ENCODE data around the gene FRYL. TPM values are rescaled to one million over a fixed set of nuclear protein-coding genes. Genes with fewer than 3 reads are reported as not detected.

Gene FRYL
- total RNA-seq, 1 experiment from 2014 or later = 47.7 TPM

DNA sequence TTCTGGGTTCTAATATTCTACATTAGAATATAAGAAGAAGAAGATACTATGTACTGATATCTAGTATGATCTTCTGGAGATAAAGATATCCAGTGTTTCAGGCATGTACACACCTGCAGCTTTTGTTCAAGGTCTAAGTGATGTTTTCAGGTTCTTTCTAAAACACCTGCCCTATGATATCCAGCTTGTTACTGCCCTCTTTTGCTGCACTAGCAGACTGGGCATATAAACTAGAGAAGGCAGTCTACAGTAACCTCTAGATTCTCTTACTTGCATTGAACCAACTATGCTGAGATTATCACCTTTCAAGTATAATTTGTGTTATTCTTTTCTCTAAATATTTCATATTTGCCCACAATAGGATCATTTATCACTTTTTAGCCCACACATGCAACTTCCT lies 1.9 kb upstream of the FRYL start:
- DNase-seq (ENCODE audit: low read depth, low spot score) (no peak), ATAC-seq (no peak)
- H4K20me1 ChIP-seq (ENCODE audit: insufficient read depth) = no peaks in the 10 kb centered on the region; the same call in 1 of the 2 replicates
- no peak overlapping the region for H3K9ac ChIP-seq (ENCODE audit: low read length)
- H3K4me3 ChIP-seq (replicated peaks in 1 of 2; ENCODE audit: low read depth in 1 of 2, low read length in 2 of 2) = no peak overlapping the region
- no peak overlapping the region for H3K27ac ChIP-seq (ENCODE audit: low read depth, low read length)
- H3K4me2 ChIP-seq (ENCODE audit: low read length) = no peak overlapping the region
- ChIA-PET POLR2A (no interaction called here), RAD21 (ENCODE audit: low non-redundant PET in 1 of 2, low total read pairs in 2 of 2, uncharacterized antibody in 2 of 2, unreplicated experiment in 2 of 2) (no interaction called here), CTCF (no interaction called here)
- intact Hi-C loops (cut with micrococcal nuclease) = loop anchor here (5.0 kb wide), 3 partner anchors 50 to 205 kb away; partner anchors contain the start of gene OCIAD1
- no peaks in the 10 kb centered on the region for H3K36me3 ChIP-seq (ENCODE audit: control insufficient read depth in 1 of 2, insufficient read depth in 2 of 2, low read length in 2 of 2)
- H3K27me3 ChIP-seq (ENCODE audit: insufficient read depth, low read length) = no peaks in the 10 kb centered on the region
- BruUV-seq (replicated peaks) = no TSS peak
- H3K9me2 ChIP-seq (ENCODE audit: insufficient read depth) = no peaks in the 10 kb centered on the region
- TF ChIP-seq, protein P1, sequence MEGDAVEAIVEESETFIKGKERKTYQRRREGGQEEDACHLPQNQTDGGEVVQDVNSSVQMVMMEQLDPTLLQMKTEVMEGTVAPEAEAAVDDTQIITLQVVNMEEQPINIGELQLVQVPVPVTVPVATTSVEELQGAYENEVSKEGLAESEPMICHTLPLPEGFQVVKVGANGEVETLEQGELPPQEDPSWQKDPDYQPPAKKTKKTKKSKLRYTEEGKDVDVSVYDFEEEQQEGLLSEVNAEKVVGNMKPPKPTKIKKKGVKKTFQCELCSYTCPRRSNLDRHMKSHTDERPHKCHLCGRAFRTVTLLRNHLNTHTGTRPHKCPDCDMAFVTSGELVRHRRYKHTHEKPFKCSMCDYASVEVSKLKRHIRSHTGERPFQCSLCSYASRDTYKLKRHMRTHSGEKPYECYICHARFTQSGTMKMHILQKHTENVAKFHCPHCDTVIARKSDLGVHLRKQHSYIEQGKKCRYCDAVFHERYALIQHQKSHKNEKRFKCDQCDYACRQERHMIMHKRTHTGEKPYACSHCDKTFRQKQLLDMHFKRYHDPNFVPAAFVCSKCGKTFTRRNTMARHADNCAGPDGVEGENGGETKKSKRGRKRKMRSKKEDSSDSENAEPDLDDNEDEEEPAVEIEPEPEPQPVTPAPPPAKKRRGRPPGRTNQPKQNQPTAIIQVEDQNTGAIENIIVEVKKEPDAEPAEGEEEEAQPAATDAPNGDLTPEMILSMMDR (IDR thresholded peaks at IDR 0.05 in 2 of 3, conservative IDR thresholded peaks at IDR 0.05 in 1 of 3; ENCODE audit: borderline replicate concordance in 1 of 3, insufficient read depth in 1 of 3, low read depth in 2 of 3, low read length in 2 of 3) = 0 out of 6 replicates have a peak, but pooled peaks of 1 of the 3 experiments have one; percentile 22
- TF ChIP-seq SRF (IDR thresholded peaks at IDR 0.05; ENCODE audit: low read depth) (no peak), FOSL1 (IDR thresholded peaks at IDR 0.05; ENCODE audit: low read depth) (no peak), RAD21 (IDR thresholded peaks at IDR 0.05; ENCODE audit: low read depth) (peak; percentile 45)
- TF ChIP-seq, protein P2, sequence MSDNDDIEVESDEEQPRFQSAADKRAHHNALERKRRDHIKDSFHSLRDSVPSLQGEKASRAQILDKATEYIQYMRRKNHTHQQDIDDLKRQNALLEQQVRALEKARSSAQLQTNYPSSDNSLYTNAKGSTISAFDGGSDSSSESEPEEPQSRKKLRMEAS (IDR thresholded peaks at IDR 0.05) = no peak
- H2AFZ ChIP-seq (ENCODE audit: low read depth, low read length, poor library complexity, severe bottlenecking) = peak overlapping the region; percentile 82
- H3K79me2 ChIP-seq (ENCODE audit: insufficient read depth, low read length) = peaks cover 24% of the 10 kb centered on the region
- H3K4me1 ChIP-seq (ENCODE audit: control insufficient read depth in 1 of 2, insufficient read depth in 2 of 2, low read length in 2 of 2) = peaks cover 8 to 19% of the 10 kb centered on the region in 2 experiments
- H3K9me3 ChIP-seq (ENCODE audit: control insufficient read depth in 1 of 2, insufficient read depth in 1 of 2, low read depth in 1 of 2, low read length in 2 of 2) = no peaks in the 10 kb centered on the region

DNA sequence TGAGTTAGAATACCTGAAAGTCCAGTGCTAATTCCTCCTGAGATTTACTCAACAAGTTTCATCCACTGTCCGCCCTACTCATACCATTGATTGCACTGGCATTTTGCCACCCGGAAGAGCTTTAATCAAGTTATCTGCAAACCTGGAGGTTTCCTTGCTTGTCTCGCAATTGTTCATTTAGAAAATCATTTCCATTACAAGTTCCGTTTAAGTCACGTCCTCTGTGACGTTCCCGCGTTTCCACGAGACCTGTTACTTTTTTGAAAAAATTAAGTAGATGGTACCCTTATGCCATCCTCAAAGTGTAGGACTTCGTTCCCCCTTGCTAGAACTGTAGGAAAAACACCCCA lies 761 bp upstream of the FRYL start:
- no peaks in the 10 kb centered on the region for H3K36me3 ChIP-seq (ENCODE audit: control insufficient read depth in 1 of 2, insufficient read depth in 2 of 2, low read length in 2 of 2)
- TSS peak; percentile 99 for BruUV-seq (replicated peaks)
- POLR2A ChIA-PET = interaction anchor here (0.7 to 1.4 kb wide), 7 partner anchors 8 to 439 kb away, joined by 3 to 10 read pairs (median 3); partner anchors contain the start of genes OCIAD1 and SLAIN2
- no peaks in the 10 kb centered on the region for H3K9me2 ChIP-seq (ENCODE audit: insufficient read depth)
- H3K4me1 ChIP-seq (ENCODE audit: control insufficient read depth in 1 of 2, insufficient read depth in 2 of 2, low read length in 2 of 2) = peaks cover 8 to 21% of the 10 kb centered on the region in 2 experiments
- no peaks in the 10 kb centered on the region; the same call in 1 of the 2 replicates for H4K20me1 ChIP-seq (ENCODE audit: insufficient read depth)
- no peaks in the 10 kb centered on the region for H3K27me3 ChIP-seq (ENCODE audit: insufficient read depth, low read length)
- DNase-seq (ENCODE audit: low read depth, low spot score) = no peak
- CTCF ChIA-PET = interaction anchor here (0.9 to 1.0 kb wide), 2 partner anchors 202 to 203 kb away, joined by 3 to 5 read pairs; no protein-coding TSS in a partner anchor
- H2AFZ ChIP-seq (ENCODE audit: low read depth, low read length, poor library complexity, severe bottlenecking) = peak overlapping the region; percentile 70
- peaks cover 35% of the 10 kb centered on the region for H3K79me2 ChIP-seq (ENCODE audit: insufficient read depth, low read length)
- peak overlapping the region; percentile 88 for H3K4me2 ChIP-seq (ENCODE audit: low read length)
- no peak for ATAC-seq
- H3K27ac ChIP-seq (ENCODE audit: low read depth, low read length) = peak overlapping the region; percentile 52; the same call in 1 of the 2 replicates
- peak overlapping the region; percentile 64 for H3K9ac ChIP-seq (ENCODE audit: low read length)
- peak overlapping the region; percentile 52 to 68 for H3K4me3 ChIP-seq (replicated peaks in 1 of 2; ENCODE audit: low read depth in 1 of 2, low read length in 2 of 2)
- RAD21 ChIA-PET (ENCODE audit: low non-redundant PET in 1 of 2, low total read pairs in 2 of 2, uncharacterized antibody in 2 of 2, unreplicated experiment in 2 of 2) = no interaction called here
- intact Hi-C loops (cut with micrococcal nuclease) = loop anchor here (5.0 kb wide), 3 partner anchors 51 to 204 kb away; partner anchors contain the start of gene OCIAD1
- H3K9me3 ChIP-seq (ENCODE audit: control insufficient read depth in 1 of 2, insufficient read depth in 1 of 2, low read depth in 1 of 2, low read length in 2 of 2) = no peaks in the 10 kb centered on the region
- TF ChIP-seq POLR2A (IDR thresholded peaks at IDR 0.05; ENCODE audit: borderline replicate concordance, extremely low read depth, insufficient read depth, insufficient read length) (no peak), RAD21 (IDR thresholded peaks at IDR 0.05; ENCODE audit: low read depth) (peak; percentile 0; the same call in 1 of the 2 replicates)
- TF ChIP-seq, protein P3, sequence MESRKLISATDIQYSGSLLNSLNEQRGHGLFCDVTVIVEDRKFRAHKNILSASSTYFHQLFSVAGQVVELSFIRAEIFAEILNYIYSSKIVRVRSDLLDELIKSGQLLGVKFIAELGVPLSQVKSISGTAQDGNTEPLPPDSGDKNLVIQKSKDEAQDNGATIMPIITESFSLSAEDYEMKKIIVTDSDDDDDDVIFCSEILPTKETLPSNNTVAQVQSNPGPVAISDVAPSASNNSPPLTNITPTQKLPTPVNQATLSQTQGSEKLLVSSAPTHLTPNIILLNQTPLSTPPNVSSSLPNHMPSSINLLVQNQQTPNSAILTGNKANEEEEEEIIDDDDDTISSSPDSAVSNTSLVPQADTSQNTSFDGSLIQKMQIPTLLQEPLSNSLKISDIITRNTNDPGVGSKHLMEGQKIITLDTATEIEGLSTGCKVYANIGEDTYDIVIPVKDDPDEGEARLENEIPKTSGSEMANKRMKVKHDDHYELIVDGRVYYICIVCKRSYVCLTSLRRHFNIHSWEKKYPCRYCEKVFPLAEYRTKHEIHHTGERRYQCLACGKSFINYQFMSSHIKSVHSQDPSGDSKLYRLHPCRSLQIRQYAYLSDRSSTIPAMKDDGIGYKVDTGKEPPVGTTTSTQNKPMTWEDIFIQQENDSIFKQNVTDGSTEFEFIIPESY (IDR thresholded peaks at IDR 0.05; ENCODE audit: extremely low read depth, insufficient replicate concordance, low read length) = no peak
- TF ChIP-seq, protein P4, sequence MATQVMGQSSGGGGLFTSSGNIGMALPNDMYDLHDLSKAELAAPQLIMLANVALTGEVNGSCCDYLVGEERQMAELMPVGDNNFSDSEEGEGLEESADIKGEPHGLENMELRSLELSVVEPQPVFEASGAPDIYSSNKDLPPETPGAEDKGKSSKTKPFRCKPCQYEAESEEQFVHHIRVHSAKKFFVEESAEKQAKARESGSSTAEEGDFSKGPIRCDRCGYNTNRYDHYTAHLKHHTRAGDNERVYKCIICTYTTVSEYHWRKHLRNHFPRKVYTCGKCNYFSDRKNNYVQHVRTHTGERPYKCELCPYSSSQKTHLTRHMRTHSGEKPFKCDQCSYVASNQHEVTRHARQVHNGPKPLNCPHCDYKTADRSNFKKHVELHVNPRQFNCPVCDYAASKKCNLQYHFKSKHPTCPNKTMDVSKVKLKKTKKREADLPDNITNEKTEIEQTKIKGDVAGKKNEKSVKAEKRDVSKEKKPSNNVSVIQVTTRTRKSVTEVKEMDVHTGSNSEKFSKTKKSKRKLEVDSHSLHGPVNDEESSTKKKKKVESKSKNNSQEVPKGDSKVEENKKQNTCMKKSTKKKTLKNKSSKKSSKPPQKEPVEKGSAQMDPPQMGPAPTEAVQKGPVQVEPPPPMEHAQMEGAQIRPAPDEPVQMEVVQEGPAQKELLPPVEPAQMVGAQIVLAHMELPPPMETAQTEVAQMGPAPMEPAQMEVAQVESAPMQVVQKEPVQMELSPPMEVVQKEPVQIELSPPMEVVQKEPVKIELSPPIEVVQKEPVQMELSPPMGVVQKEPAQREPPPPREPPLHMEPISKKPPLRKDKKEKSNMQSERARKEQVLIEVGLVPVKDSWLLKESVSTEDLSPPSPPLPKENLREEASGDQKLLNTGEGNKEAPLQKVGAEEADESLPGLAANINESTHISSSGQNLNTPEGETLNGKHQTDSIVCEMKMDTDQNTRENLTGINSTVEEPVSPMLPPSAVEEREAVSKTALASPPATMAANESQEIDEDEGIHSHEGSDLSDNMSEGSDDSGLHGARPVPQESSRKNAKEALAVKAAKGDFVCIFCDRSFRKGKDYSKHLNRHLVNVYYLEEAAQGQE (IDR thresholded peaks at IDR 0.05; ENCODE audit: low read depth) = no peak

Data from HCT116 (cell line).